HL-60 (cell line): Measurements from ENCODE around the gene PSMC2.

ENCODE experiments used
- DNase-seq, 2 experiments: peaks; one replicate each; pipeline ENCODE4 v3.0.0-alpha.2; 2010 to 2020; ENCODE audit warnings: low read depth in 1 of 2, low spot score in 1 of 2
- H3K27ac ChIP-seq: fragments of 250-450 bp; sonication (Bioruptor Pico); replicated peaks from 2 replicates; pipeline ENCODE4 v1.5.1; 2020; ENCODE audit warnings: mild to moderate bottlenecking, moderate library complexity
- H3K27me3 ChIP-seq: fragments of 250-450 bp; sonication (Bioruptor Pico); 2 replicates; pipeline ENCODE4 v1.5.1; 2021; ENCODE audit warnings: mild to moderate bottlenecking, moderate library complexity; ENCODE audit not compliant: insufficient read depth, poor library complexity, severe bottlenecking
- H3K4me3 ChIP-seq: replicated peaks from 2 replicates; pipeline ENCODE4 v1.5.1; 2011; ENCODE audit warnings: mild to moderate bottlenecking, control low read depth, low read length; ENCODE audit not compliant: insufficient read depth
- CTCF ChIP-seq: IDR thresholded peaks from one replicate; pipeline ENCODE4 v1.5.1; 2011; ENCODE audit warnings: low read length, control low read depth, inconsistent platforms; ENCODE audit not compliant: insufficient read depth
- GABPA ChIP-seq: IDR thresholded peaks from 2 replicates; pipeline ENCODE4 v1.6.1; 2012; ENCODE audit warnings: low read depth
- POLR2AphosphoS5 ChIP-seq: IDR thresholded peaks from 2 replicates; pipeline ENCODE4 v1.6.1; 2012; ENCODE audit warnings: low read depth
- SPI1 ChIP-seq: IDR thresholded peaks from 2 replicates; pipeline ENCODE4 v1.6.1; 2012; ENCODE audit warnings: low read depth, mild to moderate bottlenecking, borderline replicate concordance
- TF ChIP-seq, protein P1 (sequence below): IDR thresholded peaks from 2 replicates; pipeline ENCODE4 v1.6.1; 2012; ENCODE audit warnings: low read depth; ENCODE audit not compliant: insufficient replicate concordance

The PSMC2 gene

DNA sequence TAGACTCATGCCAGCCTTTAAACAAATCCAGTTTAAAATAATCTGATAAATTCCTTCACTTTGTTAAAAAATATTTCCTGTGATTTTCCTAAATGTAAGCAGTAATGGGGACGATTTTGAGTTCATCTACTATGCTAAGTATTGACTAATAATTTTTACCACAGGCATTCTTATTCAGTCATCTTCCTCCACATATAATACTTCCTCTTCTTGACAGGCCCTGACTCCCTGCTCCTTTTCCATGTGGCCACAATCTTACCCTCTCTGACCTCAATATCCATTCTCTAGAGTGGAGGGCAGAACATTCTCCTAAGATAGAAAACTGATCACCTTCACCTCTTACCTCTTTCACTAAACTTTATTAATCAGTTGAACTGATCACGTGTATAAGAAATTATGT is 10.7 kb upstream of the PSMC2 start:
- Histone ChIP-seq H3K27ac (no peak overlapping the region), H3K4me3 (no peak overlapping the region), H3K27me3 (no peaks in the 10 kb centered on the region)
- TF ChIP-seq, protein P1, sequence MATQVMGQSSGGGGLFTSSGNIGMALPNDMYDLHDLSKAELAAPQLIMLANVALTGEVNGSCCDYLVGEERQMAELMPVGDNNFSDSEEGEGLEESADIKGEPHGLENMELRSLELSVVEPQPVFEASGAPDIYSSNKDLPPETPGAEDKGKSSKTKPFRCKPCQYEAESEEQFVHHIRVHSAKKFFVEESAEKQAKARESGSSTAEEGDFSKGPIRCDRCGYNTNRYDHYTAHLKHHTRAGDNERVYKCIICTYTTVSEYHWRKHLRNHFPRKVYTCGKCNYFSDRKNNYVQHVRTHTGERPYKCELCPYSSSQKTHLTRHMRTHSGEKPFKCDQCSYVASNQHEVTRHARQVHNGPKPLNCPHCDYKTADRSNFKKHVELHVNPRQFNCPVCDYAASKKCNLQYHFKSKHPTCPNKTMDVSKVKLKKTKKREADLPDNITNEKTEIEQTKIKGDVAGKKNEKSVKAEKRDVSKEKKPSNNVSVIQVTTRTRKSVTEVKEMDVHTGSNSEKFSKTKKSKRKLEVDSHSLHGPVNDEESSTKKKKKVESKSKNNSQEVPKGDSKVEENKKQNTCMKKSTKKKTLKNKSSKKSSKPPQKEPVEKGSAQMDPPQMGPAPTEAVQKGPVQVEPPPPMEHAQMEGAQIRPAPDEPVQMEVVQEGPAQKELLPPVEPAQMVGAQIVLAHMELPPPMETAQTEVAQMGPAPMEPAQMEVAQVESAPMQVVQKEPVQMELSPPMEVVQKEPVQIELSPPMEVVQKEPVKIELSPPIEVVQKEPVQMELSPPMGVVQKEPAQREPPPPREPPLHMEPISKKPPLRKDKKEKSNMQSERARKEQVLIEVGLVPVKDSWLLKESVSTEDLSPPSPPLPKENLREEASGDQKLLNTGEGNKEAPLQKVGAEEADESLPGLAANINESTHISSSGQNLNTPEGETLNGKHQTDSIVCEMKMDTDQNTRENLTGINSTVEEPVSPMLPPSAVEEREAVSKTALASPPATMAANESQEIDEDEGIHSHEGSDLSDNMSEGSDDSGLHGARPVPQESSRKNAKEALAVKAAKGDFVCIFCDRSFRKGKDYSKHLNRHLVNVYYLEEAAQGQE: no peak
- TF ChIP-seq CTCF (no peak), POLR2AphosphoS5 (no peak), SPI1 (no peak), GABPA (no peak)
- DNase-seq: peak; percentile 41

- H3K27ac ChIP-seq: no peak overlapping the region
- no peak for TF ChIP-seq GABPA
- no peak for TF ChIP-seq CTCF
- TF ChIP-seq POLR2AphosphoS5: no peak
- TF ChIP-seq, protein P1: no peak
- no peak for TF ChIP-seq SPI1
- no peak for DNase-seq
- H3K27me3 ChIP-seq: no peaks in the 10 kb centered on the region
- H3K4me3 ChIP-seq: no peak overlapping the region
Measured at GRCh38 chr7:103338864-103339263, 8.6 kb upstream of the PSMC2 start.

- DNase-seq: no peak
- no peak overlapping the region for H3K4me3 ChIP-seq
- H3K27me3 ChIP-seq: no peaks in the 10 kb centered on the region
- TF ChIP-seq POLR2AphosphoS5 (no peak), SPI1 (no peak)
- TF ChIP-seq, protein P1: no peak
- no peak overlapping the region for H3K27ac ChIP-seq
Measured at GRCh38 chr7:103341466-103341865, 6.0 kb upstream of the PSMC2 start.

DNA sequence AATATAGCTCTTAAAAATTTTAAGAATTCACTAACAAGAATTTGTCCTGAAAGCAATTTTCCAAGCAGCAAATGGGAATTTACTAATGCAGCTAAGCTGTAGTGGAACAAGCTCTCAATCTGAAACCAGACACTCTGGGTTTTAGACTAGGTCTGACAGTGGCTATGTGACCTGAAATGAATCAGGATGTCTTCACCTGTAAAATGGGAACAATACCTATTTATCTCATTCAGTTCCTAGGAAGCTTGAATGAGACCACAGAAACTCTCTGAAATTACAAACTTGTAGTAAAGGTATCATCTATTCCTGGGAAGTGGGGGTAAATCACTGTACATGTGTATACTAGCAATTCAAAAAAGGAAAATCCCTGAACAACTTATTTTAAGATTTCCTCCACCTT is 4.1 kb upstream of the PSMC2 start:
- TF ChIP-seq SPI1 (no peak), CTCF (no peak), GABPA (no peak), POLR2AphosphoS5 (no peak)
- TF ChIP-seq, protein P1: no peak
- Histone ChIP-seq H3K4me3 (peak overlapping the region; percentile 85), H3K27me3 (no peaks in the 10 kb centered on the region), H3K27ac (peak overlapping the region; percentile 92)
- DNase-seq: no peak
